Hair follicular keratinocyte (primary cell): Measurements from ENCODE around the gene TAF7L. TPM values are rescaled to one million over a fixed set of nuclear protein-coding genes. Genes with fewer than 3 reads are reported as not detected.

Experiments used
- total RNA-seq: library from RNA; depleted of rRNA; stranded (reverse); fragments of >200 nt; gene quantifications from 2 replicates; pipeline ENCODE4 v1.2.3, GENCODE V29; 2015

TAF7L gene
- not detected in 2 replicates for total RNA-seq

GRCh38 chrX:101290957-101291603 is at the start of gene TAF7L:
TAF7L (minus strand) TSS chrX:101291334; CDS start chrX:101287543, 3,791 bp downstream.

GRCh38 chrX:101219116-101219863 is 71.8 kb downstream of the TAF7L start, which contains the start of gene DRP2:
DRP2 (plus strand) TSS chrX:101219786; CDS start chrX:101231648, 11,862 bp downstream.

Other genes with a start within 250 kb of the TAF7L start
- 12.1 and 14.4 TPM in 2 replicates for gene TRMT2B, start 239.2 kb downstream of the TAF7L start, total RNA-seq
- not detected in 2 replicates for gene TMEM35A, start 212.5 kb downstream of the TAF7L start, total RNA-seq
- gene CENPI, start 193.1 kb downstream of the TAF7L start, total RNA-seq = 9.1 and 14.7 TPM in 2 replicates
- 0.08 and 0.11 TPM in 2 replicates for gene DRP2, start 71.5 kb downstream of the TAF7L start, total RNA-seq
- 8.6 and 9.4 TPM in 2 replicates for gene TIMM8A, start 57.4 kb upstream of the TAF7L start, total RNA-seq
- gene BTK, start 94.9 kb upstream of the TAF7L start, total RNA-seq = 0.04 TPM in 1 of 2 replicates, not detected in the other
- gene RPL36A, start 99.7 kb upstream of the TAF7L start, total RNA-seq = 608 and 1,124 TPM in 2 replicates
- gene GLA, start 116.6 kb upstream of the TAF7L start, total RNA-seq = 26.9 and 39.7 TPM in 2 replicates
- 35.5 and 40.4 TPM in 2 replicates for gene HNRNPH2, start 116.9 kb upstream of the TAF7L start, total RNA-seq
- gene ARMCX4, start 194.1 kb upstream of the TAF7L start, total RNA-seq = 0.94 and 1.1 TPM in 2 replicates